IMR-90 (cell line): ENCODE measurements around the gene KCNMA1. TPM values are rescaled to one million over a fixed set of nuclear protein-coding genes. Genes with fewer than 3 reads are reported as not detected.

ENCODE experiments used
- ATAC-seq: fragments of 200-7000 bp; cut with Tn5 transposase; 2 replicates; pipeline ENCODE4 v1.9.1; 2020; ENCODE audit warnings: low read depth, mild to moderate bottlenecking, moderate library complexity
- BruUV-seq: library from RNA; stranded (reverse); fragments of 400-500 nt; replicated peaks from 2 replicates; lab custom pipeline; 2021; lab: Mats Ljungman, UMichigan
- CTCF ChIA-PET: fragments of 300-600 bp; formaldehyde crosslinking; extraction: SDS; loops from one replicate; lab custom pipeline; 2021; ENCODE audit warnings: antibody characterized with exemption; lab: Yijun Ruan, JAX
- POLR2A ChIA-PET: fragments of 300-600 bp; sonication (Branson Sonifier 250); formaldehyde crosslinking; loops from one replicate; lab custom pipeline; 2022; ENCODE audit warnings: antibody characterized with exemption; ENCODE audit not compliant: unreplicated experiment; lab: Charles Lee
- DNase-seq: peaks from one replicate; pipeline ENCODE4 v3.0.0; 2013
- H2AFZ ChIP-seq: replicated peaks from 2 replicates; pipeline ENCODE3; 2013; ENCODE audit warnings: low read length, mild to moderate bottlenecking; ENCODE audit not compliant: poor library complexity
- H2AK5ac ChIP-seq: 2 replicates; pipeline ENCODE4 v1.6.1; 2013; ENCODE audit warnings: low read depth, low read length, inconsistent platforms
- H2AK9ac ChIP-seq: replicated peaks from 2 replicates; pipeline ENCODE3; 2013; ENCODE audit warnings: mild to moderate bottlenecking, low read depth, low read length, moderate library complexity; ENCODE audit not compliant: poor library complexity
- H2BK120ac ChIP-seq: 2 replicates; pipeline ENCODE4 v1.6.1; 2013; ENCODE audit warnings: low read depth, low read length, inconsistent platforms
- H2BK15ac ChIP-seq: 3 replicates; pipeline ENCODE4 v1.6.1; 2013; ENCODE audit warnings: low read depth, low read length, inconsistent platforms
- H2BK20ac ChIP-seq: 2 replicates; pipeline ENCODE4 v1.6.1; 2013; ENCODE audit warnings: low read depth, mild to moderate bottlenecking, inconsistent platforms, low read length, moderate library complexity
- H2BK5ac ChIP-seq: 2 replicates; pipeline ENCODE4 v1.6.1; 2013; ENCODE audit warnings: mild to moderate bottlenecking, low read depth, low read length, inconsistent platforms; ENCODE audit not compliant: poor library complexity, severe bottlenecking
- H3K14ac ChIP-seq: replicated peaks from 2 replicates; pipeline ENCODE4 v1.6.1; 2013; ENCODE audit warnings: low read depth, low read length, inconsistent platforms
- H3K18ac ChIP-seq: 2 replicates; pipeline ENCODE4 v1.6.1; 2013; ENCODE audit warnings: low read depth, low read length, control low read depth
- H3K23ac ChIP-seq: 2 replicates; pipeline ENCODE4 v1.6.1; 2013; ENCODE audit warnings: low read depth, low read length, inconsistent platforms
- H3K27ac ChIP-seq: 2 replicates; pipeline ENCODE4 v1.5.1; 2013; ENCODE audit warnings: mild to moderate bottlenecking, control low read depth, low read length; ENCODE audit not compliant: insufficient read depth
- H3K27me3 ChIP-seq: 2 replicates; pipeline ENCODE4 v1.6.1; 2013; ENCODE audit warnings: low read length; ENCODE audit not compliant: control insufficient read depth, insufficient read depth
- H3K36me3 ChIP-seq: 2 replicates; pipeline ENCODE4 v1.6.1; 2013; ENCODE audit warnings: low read length, mixed read lengths; ENCODE audit not compliant: control insufficient read depth, insufficient read depth
- H3K4ac ChIP-seq: 2 replicates; pipeline ENCODE4 v1.6.1; 2013; ENCODE audit warnings: low read depth, low read length, inconsistent platforms
- H3K4me1 ChIP-seq: 2 replicates; pipeline ENCODE4 v1.6.1; 2013; ENCODE audit warnings: low read length, mixed read lengths; ENCODE audit not compliant: control insufficient read depth, insufficient read depth
- H3K4me2 ChIP-seq: 2 replicates; pipeline ENCODE4 v1.6.1; 2013; ENCODE audit warnings: low read depth, mild to moderate bottlenecking, control low read depth, low read length, moderate library complexity
- H3K4me3 ChIP-seq: 2 replicates; pipeline ENCODE4 v1.5.1; 2013; ENCODE audit warnings: low read depth, mild to moderate bottlenecking, control low read depth, low read length, moderate library complexity; ENCODE audit not compliant: insufficient read depth
- H3K56ac ChIP-seq: 2 replicates; pipeline ENCODE4 v1.6.1; 2013; ENCODE audit warnings: low read length, inconsistent platforms; ENCODE audit not compliant: insufficient read depth; ENCODE audit errors: extremely low read depth
- H3K79me1 ChIP-seq, 2 experiments: 2 replicates each; pipeline ENCODE4 v1.6.1; 2013; ENCODE audit warnings: low read length in 2 of 2, inconsistent platforms in 1 of 2, low read depth in 1 of 2
- H3K9ac ChIP-seq: 2 replicates; pipeline ENCODE4 v1.6.1; 2013; ENCODE audit warnings: low read depth, low read length, control low read depth
- H3K9me1 ChIP-seq: 2 replicates; pipeline ENCODE4 v1.6.1; 2013; ENCODE audit warnings: low read length, inconsistent platforms; ENCODE audit not compliant: insufficient read depth
- H3K9me3 ChIP-seq: 2 replicates; pipeline ENCODE4 v1.6.1; 2013; ENCODE audit warnings: low read length; ENCODE audit not compliant: control insufficient read depth, insufficient read depth
- H4K20me1 ChIP-seq: 2 replicates; pipeline ENCODE4 v1.6.1; 2013; ENCODE audit warnings: low read length, inconsistent platforms; ENCODE audit not compliant: insufficient read depth
- H4K5ac ChIP-seq: 2 replicates; pipeline ENCODE4 v1.6.1; 2013; ENCODE audit warnings: mild to moderate bottlenecking, low read depth, low read length, control low read depth
- H4K8ac ChIP-seq, 2 experiments: 2 replicates each; pipeline ENCODE4 v1.6.1; 2013; ENCODE audit warnings: low read depth in 2 of 2, low read length in 2 of 2, control low read depth in 1 of 2, inconsistent platforms in 1 of 2
- H4K91ac ChIP-seq: 2 replicates; pipeline ENCODE4 v1.6.1; 2013; ENCODE audit warnings: low read depth, low read length, inconsistent platforms; ENCODE audit not compliant: insufficient read depth
- BHLHE40 ChIP-seq: fragments of 150-350 bp; IDR thresholded peaks from 2 replicates; pipeline ENCODE4 v1.6.1; 2016; ENCODE audit warnings: mild to moderate bottlenecking, low read depth, low read length
- CEBPB ChIP-seq: IDR thresholded peaks from 2 replicates; pipeline ENCODE4 v1.6.1; 2012; ENCODE audit warnings: low read depth, low read length, improper control_type of control experiment
- CHD1 ChIP-seq: IDR thresholded peaks from 2 replicates; pipeline ENCODE4 v1.6.1; 2012; ENCODE audit warnings: low read depth, low read length, improper control_type of control experiment
- FOS ChIP-seq: fragments of 150-350 bp; IDR thresholded peaks from 2 replicates; pipeline ENCODE4 v1.6.1; 2016; ENCODE audit warnings: low read depth, low read length
- MAFK ChIP-seq: IDR thresholded peaks from 2 replicates; pipeline ENCODE4 v1.6.1; 2012; ENCODE audit warnings: low read depth, low read length, improper control_type of control experiment
- MAZ ChIP-seq: IDR thresholded peaks from 2 replicates; pipeline ENCODE4 v1.6.1; 2012; ENCODE audit warnings: low read depth, mild to moderate bottlenecking, low read length, improper control_type of control experiment, moderate library complexity, borderline replicate concordance
- MXI1 ChIP-seq: IDR thresholded peaks from 2 replicates; pipeline ENCODE4 v1.6.1; 2012; ENCODE audit warnings: low read depth, mild to moderate bottlenecking, low read length, moderate library complexity, borderline replicate concordance
- NFE2L2 ChIP-seq: fragments of 150-350 bp; IDR thresholded peaks from 2 replicates; pipeline ENCODE4 v1.6.1; 2016; ENCODE audit warnings: low read depth, mild to moderate bottlenecking, low read length
- POLR2A ChIP-seq: IDR thresholded peaks from 2 replicates; pipeline ENCODE4 v1.6.1; 2012; ENCODE audit warnings: mild to moderate bottlenecking, low read depth, low read length
- RAD21 ChIP-seq: IDR thresholded peaks from 2 replicates; pipeline ENCODE4 v1.6.1; 2012; ENCODE audit warnings: low read length, improper control_type of control experiment
- RCOR1 ChIP-seq: IDR thresholded peaks from 2 replicates; pipeline ENCODE4 v1.6.1; 2012; ENCODE audit warnings: mild to moderate bottlenecking, low read length, improper control_type of control experiment; ENCODE audit not compliant: insufficient replicate concordance
- RFX5 ChIP-seq: IDR thresholded peaks from 2 replicates; pipeline ENCODE4 v1.8.0; 2012; ENCODE audit warnings: low read depth, mild to moderate bottlenecking, low read length, moderate library complexity
- SMC3 ChIP-seq: fragments of 150-350 bp; IDR thresholded peaks from 2 replicates; pipeline ENCODE4 v1.6.1; 2016; ENCODE audit warnings: low read depth, mild to moderate bottlenecking, antibody characterized with exemption, low read length, moderate library complexity
- USF2 ChIP-seq: fragments of 150-350 bp; IDR thresholded peaks from 2 replicates; pipeline ENCODE4 v1.6.1; 2017; ENCODE audit warnings: mild to moderate bottlenecking, antibody characterized with exemption, low read length, low read depth
- WGBS, 2 experiments: methylation state at CpG; one replicate each; pipeline versions ENCODE4 v1.1.5 to v1.1.7; 2013; ENCODE audit warnings: missing lambda C conversion rate in 2 of 2; ENCODE audit not compliant: insufficient read length in 1 of 2; ENCODE audit errors: extremely low coverage in 2 of 2; 5-methylcytosine and 5-hydroxymethylcytosine counted together
- dilution Hi-C: fragments of 300-500 bp; cut with HindIII; formaldehyde crosslinking; loops from one replicate; pipeline ENCODE4 v1.14.3; 2018; ENCODE audit warnings: low sequenced_read_pairs; ENCODE audit not compliant: unreplicated experiment
- in situ Hi-C: fragments of 300-500 bp; cut with MboI; formaldehyde crosslinking; loops from 3 replicates; pipeline ENCODE4 v1.14.3; 2019; ENCODE audit warnings: low sequenced_read_pairs, inconsistent platforms, mixed read lengths
- intact Hi-C: fragments of 100-400 bp; cut with micrococcal nuclease; formaldehyde crosslinking; loops from 2 replicates; pipeline ENCODE4 v1.10.0; 2022
- polyA plus RNA-seq, 3 experiments: library from polyadenylated mRNA; depleted of rRNA; stranded (reverse); fragments of >200 nt; gene quantifications; 2 replicates each; pipeline ENCODE4 v1.2.3, GENCODE V29; 2012; ENCODE audit warnings: low replicate concordance in 1 of 3
- total RNA-seq: library from RNA; depleted of rRNA; stranded (reverse); fragments of >200 nt; gene quantifications from 2 replicates; pipeline ENCODE4 v1.2.3, GENCODE V29; 2012
- TF ChIP-seq, protein P1 (sequence below): conservative IDR thresholded peaks from 2 replicates; pipeline ENCODE4 v1.5.1; 2012; ENCODE audit warnings: mild to moderate bottlenecking, low read depth, low read length, improper control_type of control experiment
- TF ChIP-seq, protein P2 (sequence below): fragments of 150-350 bp; IDR thresholded peaks from 2 replicates; pipeline ENCODE4 v1.6.1; 2016; ENCODE audit warnings: low read depth, mild to moderate bottlenecking, low read length, moderate library complexity, borderline replicate concordance

Gene KCNMA1
- total and polyA plus RNA-seq, 2 of the 4 experiments (the other 2 are of a cell fraction): 25.6 to 29.6 TPM

- Histone ChIP-seq H3K79me1 (no peaks in the 10 kb centered on the region), H4K8ac (no peak overlapping the region), H3K56ac (no peak overlapping the region), H3K36me3 (no peaks in the 10 kb centered on the region), H3K9ac (no peak overlapping the region), H4K5ac (no peak overlapping the region), H3K4me3 (no peak overlapping the region), H4K20me1 (no peaks in the 10 kb centered on the region), H3K4me1 (no peaks in the 10 kb centered on the region), H3K23ac (no peak overlapping the region), H2BK20ac (no peak overlapping the region), H4K91ac (no peak overlapping the region), H3K9me1 (peaks cover 4% of the 10 kb centered on the region; the same call in 1 of the 2 replicates), H3K4ac (no peak overlapping the region), H3K4me2 (no peak overlapping the region), H2AK9ac (no peak overlapping the region), H2AK5ac (no peak overlapping the region), H3K27me3 (no peaks in the 10 kb centered on the region), H2BK5ac (no peak overlapping the region), H2AFZ (no peak overlapping the region), H2BK120ac (no peak overlapping the region), H3K18ac (no peak overlapping the region), H2BK15ac (no peak overlapping the region), H3K14ac (no peak overlapping the region), H3K27ac (no peak overlapping the region), H3K9me3 (no peaks in the 10 kb centered on the region)
- intact Hi-C loops: no loop called here
- WGBS, 2 experiments: 87% methylated on average over 2 of the region's 5 CpGs; no CpG with 5 or more reads in 1 of the 2 experiments
- POLR2A ChIA-PET: no interaction called here
- no peak for DNase-seq
- CTCF ChIA-PET: interaction anchor here (1.6 kb wide), 1 partner anchor 45 kb away, joined by 3 read pairs; no protein-coding TSS in a partner anchor
- BruUV-seq: no TSS peak
- no peak for ATAC-seq
- in situ Hi-C loops: no loop called here
- dilution Hi-C loops: no loop called here
- TF ChIP-seq MXI1 (no peak), RAD21 (no peak), SMC3 (no peak), NFE2L2 (no peak), USF2 (no peak), MAFK (no peak), CHD1 (no peak), CEBPB (no peak), RFX5 (no peak), FOS (no peak), BHLHE40 (no peak), POLR2A (no peak), RCOR1 (no peak), MAZ (no peak)
- TF ChIP-seq, protein P1, sequence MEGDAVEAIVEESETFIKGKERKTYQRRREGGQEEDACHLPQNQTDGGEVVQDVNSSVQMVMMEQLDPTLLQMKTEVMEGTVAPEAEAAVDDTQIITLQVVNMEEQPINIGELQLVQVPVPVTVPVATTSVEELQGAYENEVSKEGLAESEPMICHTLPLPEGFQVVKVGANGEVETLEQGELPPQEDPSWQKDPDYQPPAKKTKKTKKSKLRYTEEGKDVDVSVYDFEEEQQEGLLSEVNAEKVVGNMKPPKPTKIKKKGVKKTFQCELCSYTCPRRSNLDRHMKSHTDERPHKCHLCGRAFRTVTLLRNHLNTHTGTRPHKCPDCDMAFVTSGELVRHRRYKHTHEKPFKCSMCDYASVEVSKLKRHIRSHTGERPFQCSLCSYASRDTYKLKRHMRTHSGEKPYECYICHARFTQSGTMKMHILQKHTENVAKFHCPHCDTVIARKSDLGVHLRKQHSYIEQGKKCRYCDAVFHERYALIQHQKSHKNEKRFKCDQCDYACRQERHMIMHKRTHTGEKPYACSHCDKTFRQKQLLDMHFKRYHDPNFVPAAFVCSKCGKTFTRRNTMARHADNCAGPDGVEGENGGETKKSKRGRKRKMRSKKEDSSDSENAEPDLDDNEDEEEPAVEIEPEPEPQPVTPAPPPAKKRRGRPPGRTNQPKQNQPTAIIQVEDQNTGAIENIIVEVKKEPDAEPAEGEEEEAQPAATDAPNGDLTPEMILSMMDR: no peak
- TF ChIP-seq, protein P2, sequence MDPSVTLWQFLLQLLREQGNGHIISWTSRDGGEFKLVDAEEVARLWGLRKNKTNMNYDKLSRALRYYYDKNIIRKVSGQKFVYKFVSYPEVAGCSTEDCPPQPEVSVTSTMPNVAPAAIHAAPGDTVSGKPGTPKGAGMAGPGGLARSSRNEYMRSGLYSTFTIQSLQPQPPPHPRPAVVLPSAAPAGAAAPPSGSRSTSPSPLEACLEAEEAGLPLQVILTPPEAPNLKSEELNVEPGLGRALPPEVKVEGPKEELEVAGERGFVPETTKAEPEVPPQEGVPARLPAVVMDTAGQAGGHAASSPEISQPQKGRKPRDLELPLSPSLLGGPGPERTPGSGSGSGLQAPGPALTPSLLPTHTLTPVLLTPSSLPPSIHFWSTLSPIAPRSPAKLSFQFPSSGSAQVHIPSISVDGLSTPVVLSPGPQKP: no peak
Observed at GRCh38 chr10:76905251-76905650, 732.4 kb downstream of the KCNMA1 start.
